ENCODE data around the gene ZRANB3.

- no peak for TF ChIP-seq CTCF (IDR thresholded peaks at IDR 0.05; ENCODE audit: extremely low read depth in 1 of 2, insufficient read depth in 1 of 2, low read depth in 1 of 2, low read length in 2 of 2)
- TF ChIP-seq POLR2AphosphoS5 (IDR thresholded peaks at IDR 0.05; ENCODE audit: insufficient read depth, low read depth, low read length): no peak
- TF ChIP-seq EZH2 (IDR thresholded peaks at IDR 0.05; ENCODE audit: borderline replicate concordance, low read depth, low read length, severe bottlenecking): no peak
- TF ChIP-seq POLR2A (IDR thresholded peaks at IDR 0.05; ENCODE audit: low read depth, low read length): no peak
- no peak for TF ChIP-seq MYC (IDR thresholded peaks at IDR 0.05; ENCODE audit: low read depth, low read length)
- no peak for TF ChIP-seq MAX (IDR thresholded peaks at IDR 0.05; ENCODE audit: insufficient read depth, insufficient read length)
- TF ChIP-seq JUN (IDR thresholded peaks at IDR 0.05; ENCODE audit: borderline replicate concordance, insufficient read depth, insufficient read length, low read depth): no peak
- TF ChIP-seq GATA2 (IDR thresholded peaks at IDR 0.05; ENCODE audit: insufficient read depth, insufficient read length, low read depth, low read length): no peak
- no peak for TF ChIP-seq FOS (IDR thresholded peaks at IDR 0.05; ENCODE audit: borderline replicate concordance, insufficient read depth, low read length)
Measured at GRCh38 chr2:135167273-135167672, 363.7 kb downstream of the ZRANB3 start.

Measured in endothelial cell of umbilical vein (primary cell).